Inferior parietal cortex (tissue), 1 donor: ENCODE data around the gene PTOV1.

Source experiments
- DNase-seq: peaks from one replicate; pipeline ENCODE4 v3.0.0-alpha.2; 2016; ENCODE audit errors: extremely low spot score

PTOV1 gene

DNA sequence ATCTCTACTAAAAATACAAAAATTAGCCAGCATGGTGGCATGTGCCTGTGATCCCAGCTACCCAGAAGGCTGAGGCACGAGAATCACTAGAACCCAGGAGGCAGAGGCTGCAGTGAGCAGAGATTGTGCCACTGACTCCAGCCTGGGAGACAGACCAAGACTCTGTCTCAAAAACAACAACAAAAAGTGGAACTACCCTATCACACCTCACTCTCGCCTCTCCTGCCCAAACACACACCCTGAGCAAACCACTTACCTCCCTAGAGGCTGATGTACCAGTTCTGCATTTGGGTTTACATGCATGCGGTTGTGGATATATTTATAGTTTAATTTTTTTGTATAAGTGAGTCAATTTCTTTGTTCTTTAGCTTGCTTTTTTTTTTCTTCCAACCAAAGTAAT lies 7.7 kb upstream of the PTOV1 start:
- DNase-seq = no peak

DNA sequence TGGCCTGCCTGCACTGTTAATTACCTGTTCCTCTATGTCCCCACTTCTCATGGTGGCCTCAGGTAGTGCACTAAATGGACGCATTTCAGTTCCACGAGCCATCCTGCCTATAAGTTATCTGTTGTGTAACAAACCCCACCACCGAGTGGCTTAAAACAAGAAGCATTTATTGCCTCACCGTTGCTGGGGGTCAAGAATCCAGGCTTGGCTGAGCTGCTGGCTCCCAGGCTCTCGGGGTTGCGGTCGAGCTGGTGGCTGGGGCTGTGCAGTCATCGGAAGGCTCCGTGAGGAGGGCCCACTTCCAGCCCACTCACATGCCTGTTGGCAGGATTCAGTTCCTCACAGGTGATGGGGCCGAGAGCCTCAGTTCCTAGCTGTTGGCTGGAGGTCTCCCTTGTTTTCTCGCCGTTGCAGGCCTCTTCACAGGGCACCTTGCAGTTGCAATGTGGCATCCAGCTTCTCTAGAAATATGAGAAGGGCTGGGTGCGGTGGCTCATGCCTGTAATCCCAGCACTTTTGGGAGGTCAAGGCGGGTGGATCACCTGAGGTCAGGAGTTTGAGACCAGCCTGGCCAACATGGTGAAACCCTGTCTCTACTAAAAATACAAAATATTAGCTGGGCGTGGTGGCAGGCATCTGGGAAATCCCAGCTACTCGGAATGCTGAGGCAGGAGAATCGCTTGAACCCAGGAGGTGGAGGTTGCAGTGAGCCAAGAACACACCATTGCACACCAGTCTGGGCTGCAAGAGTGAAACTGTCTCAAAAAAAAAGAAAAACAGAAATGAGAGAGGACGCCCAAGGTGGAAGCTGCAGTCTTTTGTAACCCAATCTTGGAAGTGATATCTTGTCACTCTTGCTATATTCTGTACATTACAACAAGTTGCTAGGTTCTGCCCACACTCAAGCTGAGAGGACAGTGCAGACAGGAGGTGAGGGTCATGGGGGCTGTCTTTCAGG lies 6.5 kb upstream of the PTOV1 start:
- no peak for DNase-seq

DNA sequence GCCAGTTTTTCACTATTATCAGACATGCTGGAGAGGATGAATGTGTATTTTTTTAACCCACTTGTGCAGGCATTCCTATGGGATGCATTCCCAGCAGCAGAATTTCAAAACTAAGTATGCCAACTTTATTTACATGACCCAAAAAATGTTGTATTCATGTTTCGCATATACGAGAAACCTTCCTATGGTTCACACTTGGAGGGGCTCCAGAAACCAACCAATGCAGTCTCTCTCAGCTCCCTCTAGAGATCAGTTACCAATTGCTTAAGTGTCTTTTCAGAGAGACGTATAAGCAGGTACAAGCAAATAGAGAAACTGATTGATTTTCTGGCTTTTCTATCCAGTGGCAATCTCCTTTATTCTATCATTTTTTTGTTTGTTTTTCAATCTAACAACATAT lies 5.5 kb upstream of the PTOV1 start:
- no peak for DNase-seq

DNA sequence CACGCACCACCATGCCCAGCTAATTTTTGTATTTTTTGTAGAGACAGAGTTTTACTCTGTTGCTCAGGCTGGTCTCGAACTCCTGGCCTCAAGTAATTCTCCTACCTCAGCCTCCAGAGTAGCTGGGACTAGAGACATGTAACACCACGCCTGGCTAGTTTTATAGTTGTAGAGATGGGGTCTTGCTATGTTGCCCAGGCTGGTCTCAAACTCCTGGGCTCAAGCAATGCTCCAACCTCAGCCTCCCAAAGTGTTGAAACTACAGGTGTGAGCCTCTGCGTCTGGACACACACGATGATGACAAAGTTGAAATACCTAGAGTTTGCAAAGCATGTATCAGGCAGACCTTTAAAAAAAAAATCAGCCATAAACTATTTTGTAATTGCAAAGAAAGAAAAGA lies 4.6 kb upstream of the PTOV1 start:
- DNase-seq = no peak

DNA sequence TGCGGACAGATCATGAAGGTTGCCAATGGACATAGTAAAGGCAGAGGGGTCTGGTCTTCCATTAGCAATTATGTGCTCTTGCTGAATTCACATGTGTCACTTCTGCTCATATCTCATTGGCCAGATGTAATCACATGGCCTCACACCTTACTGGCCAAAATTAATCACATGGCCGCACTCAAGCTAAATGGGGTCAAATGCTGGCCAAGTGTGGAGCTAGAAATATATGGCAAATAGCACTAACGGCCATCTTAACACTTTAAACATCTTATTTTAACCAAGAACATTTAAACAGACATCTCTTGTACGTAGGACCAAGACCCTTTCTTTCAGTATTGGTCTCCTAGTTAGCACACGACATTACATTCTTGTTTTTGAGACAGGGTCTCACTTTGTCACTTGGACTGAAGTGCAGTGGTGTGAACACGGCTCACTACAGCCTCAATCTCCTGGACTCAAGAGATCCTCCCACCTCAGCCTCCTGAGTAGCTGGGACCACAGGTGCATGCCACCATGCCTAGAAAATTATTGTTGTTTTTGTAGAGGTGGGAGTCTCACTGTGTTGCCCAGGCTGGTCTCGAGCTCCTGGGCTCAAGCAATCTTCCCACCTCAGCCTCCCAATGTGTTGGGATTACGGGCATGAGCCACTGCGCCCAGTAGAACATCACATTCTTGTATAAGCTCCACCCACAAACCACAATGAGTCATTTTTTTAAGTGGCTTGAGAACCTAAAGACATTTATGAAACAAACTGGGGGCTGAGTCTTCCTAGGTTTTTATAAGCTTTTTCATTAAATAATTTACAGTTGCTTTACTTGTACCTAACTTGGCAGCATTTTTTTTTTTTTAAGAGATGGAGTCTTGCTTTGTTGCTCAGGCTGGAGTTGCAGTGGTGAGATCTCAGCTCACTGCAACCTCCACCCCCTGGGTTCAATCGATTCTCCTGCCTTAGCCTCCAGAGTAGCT lies 2.9 kb upstream of the PTOV1 start:
- no peak for DNase-seq

DNA sequence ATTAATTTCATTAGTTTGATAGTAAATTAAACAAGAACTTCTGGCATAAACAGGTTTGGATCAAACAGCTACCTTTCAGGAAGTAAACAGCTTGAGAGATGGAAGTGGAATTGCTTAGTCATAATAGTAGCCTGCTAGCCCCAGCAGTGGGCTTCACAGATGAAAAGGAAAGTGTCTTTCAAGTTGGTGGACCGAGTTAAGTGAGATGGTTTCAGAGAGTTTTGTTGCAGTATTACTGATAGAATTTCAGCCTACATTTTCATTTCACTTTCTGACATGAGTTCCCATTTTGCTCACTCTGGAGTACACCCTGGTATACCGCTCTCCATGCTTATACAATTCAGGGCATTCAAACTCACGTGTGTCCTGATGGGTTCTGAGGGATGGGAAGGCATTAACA lies 2.0 kb upstream of the PTOV1 start:
- DNase-seq = no peak

DNA sequence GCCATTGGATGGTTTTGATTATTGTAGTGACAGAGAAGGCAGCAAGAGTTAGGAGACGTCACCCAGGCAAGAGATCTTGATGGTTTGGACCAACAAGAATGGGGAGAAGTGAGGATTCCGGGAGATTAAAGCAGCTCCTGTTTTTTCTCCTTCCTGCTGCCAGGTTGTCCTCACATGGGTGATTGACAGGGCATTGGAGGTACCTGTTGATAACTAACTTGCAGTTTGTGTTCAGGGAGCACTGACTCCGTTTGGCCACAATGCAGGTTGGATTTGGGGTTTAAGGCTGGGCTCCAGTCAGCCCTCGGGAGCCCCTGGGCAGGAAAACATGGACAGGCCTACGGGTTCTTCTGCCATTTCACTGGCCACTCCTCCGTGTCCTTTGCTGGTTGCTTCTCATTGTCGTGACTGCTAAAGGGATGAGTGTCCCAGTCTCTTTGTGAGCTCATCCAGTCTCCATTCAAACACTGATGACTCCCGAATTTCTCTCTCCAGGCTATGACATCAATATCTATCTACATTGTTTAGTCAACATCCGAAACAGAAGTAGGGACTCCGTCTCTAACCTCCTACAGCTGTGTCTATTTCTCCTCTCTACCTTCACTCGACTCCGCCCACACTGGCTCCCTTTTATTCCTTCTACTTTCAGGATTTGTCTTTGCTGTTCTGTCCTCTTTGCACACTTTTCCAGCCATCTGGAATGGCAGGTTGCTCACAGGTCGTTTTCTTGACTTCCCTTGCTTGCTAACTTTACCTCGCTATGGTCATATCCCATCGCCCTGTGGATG lies 1.3 kb upstream of the PTOV1 start:
- no peak for DNase-seq

DNA sequence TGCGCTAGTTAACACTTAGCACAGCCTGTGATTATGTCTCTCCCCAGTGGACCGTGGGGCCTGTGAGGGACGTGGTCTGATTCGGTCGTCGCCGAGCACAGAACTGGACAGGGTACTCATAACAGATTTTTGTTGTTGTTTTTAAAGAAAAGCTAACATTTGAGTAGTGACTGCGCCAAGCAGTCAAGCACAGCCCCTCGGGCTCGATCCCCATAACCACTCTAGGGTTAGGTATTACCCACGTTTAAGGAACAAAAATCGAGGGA lies 805 bp upstream of the PTOV1 start:
- DNase-seq = no peak

DNA sequence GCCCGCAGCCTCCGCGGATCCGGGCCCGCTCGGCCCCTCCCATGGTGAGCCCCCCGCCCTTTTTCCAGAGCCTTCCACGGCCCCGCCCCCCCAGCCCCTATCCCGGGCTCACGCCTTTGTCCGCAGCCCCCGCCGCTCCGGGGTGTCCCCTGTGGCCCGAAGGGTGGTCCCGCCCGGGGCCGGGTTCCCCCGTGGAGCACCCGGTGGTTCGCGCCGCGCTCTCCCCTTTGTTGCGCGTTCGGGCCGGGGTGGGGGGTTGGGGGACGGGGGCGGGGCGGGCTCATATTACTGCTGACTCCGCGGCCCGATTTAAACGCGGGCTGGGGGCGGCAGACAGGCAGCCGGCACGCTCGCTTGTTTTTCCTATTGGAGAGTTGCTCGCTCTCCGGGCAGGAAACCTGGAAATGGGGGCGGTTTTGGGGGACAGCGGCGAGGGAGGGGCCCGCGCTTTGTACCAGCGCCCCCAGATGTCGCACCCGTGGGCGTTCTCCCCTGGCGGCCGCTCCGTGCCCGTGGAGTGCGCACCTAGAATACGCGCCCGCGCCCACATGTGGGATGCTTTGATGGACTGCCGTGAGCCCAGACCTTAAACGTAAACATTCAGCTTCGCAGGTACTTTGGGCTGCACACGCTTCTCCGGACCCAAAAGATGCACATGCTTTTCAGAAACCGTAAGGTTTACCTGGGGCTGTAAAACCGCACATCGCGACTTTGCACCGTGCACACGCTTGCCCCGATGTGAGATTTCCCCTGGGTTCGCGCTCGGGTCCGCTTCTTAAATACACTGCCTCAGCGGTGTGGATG lies 699 bp downstream of the PTOV1 start:
- DNase-seq = no peak

DNA sequence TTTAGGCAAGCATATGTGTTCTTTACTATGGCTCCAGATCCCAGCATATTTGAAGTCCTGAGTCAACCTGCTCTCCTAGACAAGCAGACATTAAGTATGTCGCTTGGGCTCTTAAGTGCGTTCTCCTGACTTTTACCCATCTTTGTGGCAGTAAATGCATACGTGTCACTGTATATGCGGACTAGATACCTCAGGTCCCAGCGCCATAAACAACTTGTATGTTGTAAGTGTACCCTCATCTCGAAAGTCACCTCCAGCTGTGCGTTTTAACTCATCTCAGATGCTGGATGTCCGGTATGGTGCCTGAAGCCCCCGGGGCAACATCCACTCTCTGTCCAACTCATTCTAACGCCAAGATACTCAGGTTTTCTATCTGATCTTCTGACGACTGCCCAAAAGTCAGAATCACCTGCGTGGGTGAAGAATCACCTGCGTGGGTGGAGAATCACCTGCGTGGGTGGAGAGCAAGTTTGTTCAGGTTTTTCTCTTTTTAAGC lies 1.7 kb downstream of the PTOV1 start:
- DNase-seq = no peak

DNA sequence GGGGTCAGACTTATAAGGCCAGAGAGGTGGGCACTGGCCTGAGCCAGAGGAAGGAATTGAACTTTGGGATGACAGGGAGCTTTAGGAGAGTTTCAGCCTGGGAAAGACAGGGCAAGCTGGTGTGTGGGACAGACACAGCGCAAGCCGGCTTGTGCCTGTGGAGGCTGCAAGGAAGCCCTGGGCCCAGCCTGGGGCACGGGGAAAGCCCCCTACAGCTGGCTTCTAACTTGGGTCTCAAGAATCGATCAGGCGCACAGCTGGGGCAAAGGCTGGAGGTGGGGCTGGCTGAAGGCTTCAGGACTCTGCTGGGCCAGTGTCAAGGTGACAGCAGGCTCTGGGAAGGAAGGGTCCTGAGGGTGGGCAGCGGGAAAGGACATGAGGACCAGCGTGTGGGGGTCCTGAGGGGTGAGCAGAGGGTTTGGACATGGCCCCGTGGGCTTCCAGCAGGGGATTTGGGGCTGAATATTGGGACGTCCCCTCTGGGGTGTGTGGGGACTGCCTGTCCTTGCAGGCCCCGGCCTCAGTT lies 3.0 kb downstream of the PTOV1 start:
- DNase-seq = no peak

DNA sequence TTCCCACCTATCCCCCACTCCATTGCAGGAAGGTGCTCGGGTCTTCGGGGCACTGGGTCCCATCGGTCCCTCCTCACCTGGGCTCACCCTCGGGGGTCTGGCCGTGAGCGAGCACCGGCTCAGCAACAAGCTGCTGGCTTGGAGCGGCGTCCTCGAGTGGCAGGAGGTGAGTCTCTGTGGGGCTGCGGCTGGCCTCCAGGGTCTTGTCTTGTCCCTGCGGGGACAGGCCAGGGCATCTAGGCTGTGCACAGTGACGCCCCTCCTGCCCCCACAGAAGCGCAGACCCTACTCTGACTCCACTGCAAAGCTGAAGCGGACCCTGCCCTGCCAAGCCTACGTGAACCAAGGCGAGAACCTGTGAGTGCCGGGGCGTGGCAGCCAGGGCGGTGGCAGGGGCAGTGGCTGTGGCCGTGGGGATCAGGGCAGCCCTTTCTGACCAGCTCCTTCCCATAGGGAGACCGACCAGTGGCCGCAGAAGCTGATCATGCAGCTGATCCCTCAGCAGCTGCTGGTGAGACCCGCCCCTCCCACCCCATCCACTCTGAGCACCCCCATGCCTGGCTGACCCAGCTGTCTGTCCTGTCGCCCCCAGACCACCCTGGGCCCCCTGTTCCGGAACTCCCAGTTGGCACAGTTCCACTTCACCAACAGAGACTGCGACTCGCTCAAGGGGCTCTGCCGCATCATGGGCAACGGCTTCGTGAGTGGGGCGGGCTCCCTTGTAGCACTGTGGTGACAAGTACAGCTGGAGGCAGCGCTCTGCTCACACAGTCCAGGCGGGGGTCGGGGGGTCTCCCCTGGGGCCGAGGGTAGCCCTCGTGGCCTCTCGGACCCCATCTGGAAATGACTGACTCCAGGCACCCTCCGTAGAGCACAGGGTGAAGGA lies 3.7 kb downstream of the PTOV1 start:
- no peak for DNase-seq

DNA sequence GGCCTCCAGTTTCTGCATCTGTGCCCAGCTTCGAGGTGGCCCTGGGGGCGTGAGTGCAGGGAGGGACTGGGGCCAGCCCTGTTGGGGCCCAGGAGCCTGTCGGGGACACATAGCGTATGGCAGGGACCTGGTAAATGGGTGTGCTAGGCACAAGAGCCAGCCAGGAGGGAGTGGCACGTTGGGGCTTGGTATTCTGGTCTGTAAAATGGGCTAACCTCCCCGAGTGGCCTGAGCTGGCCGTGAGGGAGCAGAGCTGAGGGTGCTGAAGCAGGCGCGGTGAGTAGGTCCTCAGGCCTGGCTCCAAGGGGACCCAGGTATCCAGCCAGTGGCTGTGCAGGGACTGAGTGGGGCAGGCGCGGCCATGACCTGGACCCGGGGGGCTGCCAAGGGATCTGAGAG lies 4.3 kb downstream of the PTOV1 start:
- no peak for DNase-seq

DNA sequence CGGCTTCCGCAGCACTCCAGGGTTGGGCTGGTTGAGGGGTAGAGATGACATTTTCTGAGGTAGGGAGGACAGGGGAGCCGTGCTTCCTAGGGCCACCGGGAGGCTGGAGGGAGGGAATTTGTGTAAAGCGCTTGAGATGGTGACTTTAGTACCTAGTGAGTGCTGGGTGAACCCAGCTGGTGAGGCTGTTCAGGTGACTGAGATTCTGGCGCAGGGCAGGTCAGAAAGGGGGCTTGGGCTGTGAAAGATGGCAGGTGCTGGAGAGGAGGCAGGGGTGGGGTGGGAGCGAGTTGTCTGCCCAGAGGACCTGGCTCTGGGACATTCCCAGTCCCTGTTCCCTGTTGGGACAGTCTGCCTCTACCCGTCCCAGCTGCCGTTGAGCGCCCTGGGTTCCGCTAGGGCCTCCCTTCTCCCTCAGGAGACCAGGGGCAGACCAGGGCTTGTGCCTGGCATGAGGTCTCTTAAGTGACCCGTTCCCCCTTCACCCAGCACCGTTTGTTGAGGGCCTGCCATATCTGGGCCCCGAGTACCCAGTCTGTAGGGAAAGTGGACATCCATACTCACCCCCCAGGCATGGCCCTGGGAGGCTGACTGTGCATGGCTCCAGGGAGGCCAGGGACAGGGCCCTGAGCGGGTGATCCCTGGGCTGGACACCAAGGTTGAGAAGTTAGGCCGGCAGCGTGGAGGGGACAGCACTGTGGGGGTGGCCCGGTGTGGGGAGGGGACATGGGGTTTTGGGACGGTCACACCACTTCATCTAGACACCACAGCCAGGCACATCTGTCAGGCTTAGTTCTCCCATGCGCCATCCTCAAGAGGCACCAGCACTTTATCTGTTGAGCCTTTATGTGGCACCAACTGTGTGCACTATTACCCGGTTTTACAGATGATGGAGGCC lies 5.0 kb downstream of the PTOV1 start:
- DNase-seq = no peak

DNA sequence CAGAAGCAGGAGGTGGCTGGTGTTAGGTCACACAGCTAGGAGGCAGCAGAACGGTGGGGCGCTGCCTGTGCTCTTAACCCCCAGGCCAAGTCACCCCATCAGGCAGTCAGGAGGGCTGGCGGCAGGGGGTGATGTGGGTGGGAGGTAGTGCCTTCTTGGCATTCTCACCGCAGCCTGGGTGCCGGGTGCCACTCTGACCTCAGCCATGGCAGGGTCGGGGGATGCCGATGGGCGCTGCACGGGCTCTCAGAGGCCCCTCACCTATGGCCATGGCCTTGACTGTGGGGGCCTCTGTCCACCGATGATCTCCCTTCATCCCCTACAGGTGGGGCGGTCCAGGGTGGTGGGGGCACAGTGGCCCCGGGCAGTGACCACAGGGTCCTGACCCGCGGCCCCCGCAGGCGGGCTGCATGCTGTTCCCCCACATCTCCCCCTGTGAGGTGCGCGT lies 5.6 kb downstream of the PTOV1 start:
- no peak for DNase-seq

DNA sequence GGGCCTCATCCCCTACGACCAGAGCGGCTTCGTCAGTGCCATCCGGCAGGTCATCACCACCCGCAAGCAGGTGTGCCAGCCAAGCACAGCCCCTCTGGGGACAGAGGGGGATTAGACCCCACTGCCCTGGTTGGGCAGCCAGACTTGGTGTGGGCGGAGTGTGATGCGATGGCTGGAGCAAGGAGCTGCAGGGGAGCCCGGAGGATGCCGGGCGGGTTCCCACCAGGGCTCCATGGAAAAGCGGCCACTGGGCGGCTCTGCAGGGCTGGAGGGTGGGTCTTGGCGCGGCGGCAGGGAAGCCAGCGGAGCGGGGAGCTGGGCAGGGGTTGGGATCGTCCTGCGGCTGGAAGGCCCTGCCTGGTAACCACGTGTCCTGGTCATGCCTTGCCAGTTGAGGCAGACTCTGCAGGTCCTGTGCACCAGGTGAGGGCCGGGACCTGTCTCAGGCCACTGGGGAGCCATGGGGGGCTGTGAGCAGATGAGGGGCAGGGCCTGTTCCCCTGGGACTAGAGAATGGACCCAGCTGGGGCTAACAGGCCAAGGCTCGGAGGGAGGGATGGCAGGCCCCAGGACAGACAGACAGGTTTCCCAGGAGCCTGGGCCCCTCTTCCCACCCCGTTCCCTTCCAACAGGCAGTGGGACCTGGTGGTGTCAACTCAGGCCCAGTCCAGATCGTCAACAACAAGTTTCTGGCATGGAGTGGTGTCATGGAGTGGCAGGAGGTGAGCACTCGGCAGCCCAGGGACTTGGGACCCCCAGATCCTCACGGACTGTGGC lies 6.3 kb downstream of the PTOV1 start:
- no peak for DNase-seq

DNA sequence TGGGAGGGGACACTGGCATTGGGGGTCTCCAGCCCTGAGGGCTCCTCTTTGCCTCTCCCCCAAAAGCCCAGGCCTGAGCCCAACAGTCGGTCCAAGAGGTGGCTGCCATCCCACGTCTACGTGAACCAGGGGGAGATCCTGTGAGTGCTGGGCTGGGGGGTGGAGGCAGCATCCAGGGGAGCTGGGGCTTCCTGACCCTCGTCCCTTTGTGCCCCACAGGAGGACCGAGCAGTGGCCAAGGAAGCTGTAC lies 6.8 kb downstream of the PTOV1 start:
- DNase-seq = no peak
